Measurements from ENCODE around the gene ARHGEF7. TPM values are rescaled to one million over a fixed set of nuclear protein-coding genes. Genes with fewer than 3 reads are reported as not detected.

The ARHGEF7 gene
- total RNA-seq, 1 donor from 2014 or later: 227 TPM

DNA sequence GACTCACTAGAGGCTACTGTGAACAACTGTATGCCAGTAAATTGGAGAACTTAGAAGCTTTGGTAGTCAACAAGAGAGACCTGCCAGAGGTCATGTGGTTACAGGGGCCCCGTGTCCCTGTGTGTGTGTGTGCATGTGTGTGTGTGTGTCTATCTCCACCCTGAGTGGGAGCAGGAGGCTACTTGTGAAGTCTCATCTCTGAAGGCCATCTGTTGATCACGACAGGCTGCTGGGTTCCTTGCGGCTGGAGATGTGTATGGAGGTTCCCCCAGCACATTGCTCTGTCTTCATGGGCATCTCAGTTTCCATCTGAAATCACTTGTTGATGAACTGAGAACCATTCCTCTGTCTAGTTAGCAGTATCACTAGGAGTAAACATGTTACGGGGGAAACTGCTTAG, 147.2 kb downstream of the ARHGEF7 start:
- DNase-seq: no peak
- no peak overlapping the region for H3K27ac Mint-ChIP-seq (ENCODE audit: unreplicated experiment)
- no peak for TF ChIP-seq CTCF (IDR thresholded peaks at IDR 0.05; ENCODE audit: partially characterized antibody, unreplicated experiment)
- H3K4me3 Mint-ChIP-seq (ENCODE audit: unreplicated experiment): no peak overlapping the region
- H3K9me3 Mint-ChIP-seq (ENCODE audit: unreplicated experiment): peaks cover 11% of the 10 kb centered on the region
- peaks cover 24% of the 10 kb centered on the region for H3K4me1 Mint-ChIP-seq (ENCODE audit: low read depth, unreplicated experiment)
- peaks cover 34% of the 10 kb centered on the region for H3K36me3 Mint-ChIP-seq (ENCODE audit: unreplicated experiment)
- peaks cover 4% of the 10 kb centered on the region for H3K27me3 Mint-ChIP-seq (ENCODE audit: unreplicated experiment)

DNA sequence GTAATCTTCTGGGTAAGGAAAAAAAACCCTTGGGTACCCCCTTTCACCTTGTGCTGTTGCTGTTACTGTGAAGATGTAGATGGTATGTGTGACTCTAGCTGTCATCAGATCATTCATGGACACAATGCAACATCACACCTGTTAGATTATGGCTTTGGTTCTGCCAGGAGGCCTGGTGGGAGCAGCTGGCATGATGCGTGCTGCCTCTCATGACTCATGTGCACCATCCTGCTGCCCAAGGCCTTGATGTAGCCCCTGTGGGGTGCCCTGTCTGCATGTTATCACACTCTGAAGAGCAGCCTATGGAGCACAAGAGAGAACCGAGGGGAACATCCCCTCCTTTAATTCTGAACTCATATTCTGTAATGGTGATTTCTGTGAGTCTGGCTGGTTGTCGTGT, 147.6 kb downstream of the ARHGEF7 start:
- Mint-ChIP-seq H3K27me3 (ENCODE audit: unreplicated experiment) (peaks cover 4% of the 10 kb centered on the region), H3K9me3 (ENCODE audit: unreplicated experiment) (peaks cover 11% of the 10 kb centered on the region), H3K4me3 (ENCODE audit: unreplicated experiment) (no peak overlapping the region), H3K36me3 (ENCODE audit: unreplicated experiment) (peaks cover 34% of the 10 kb centered on the region), H3K27ac (ENCODE audit: unreplicated experiment) (no peak overlapping the region), H3K4me1 (ENCODE audit: low read depth, unreplicated experiment) (peaks cover 25% of the 10 kb centered on the region)
- DNase-seq: no peak
- no peak for TF ChIP-seq CTCF (IDR thresholded peaks at IDR 0.05; ENCODE audit: partially characterized antibody, unreplicated experiment)

DNA sequence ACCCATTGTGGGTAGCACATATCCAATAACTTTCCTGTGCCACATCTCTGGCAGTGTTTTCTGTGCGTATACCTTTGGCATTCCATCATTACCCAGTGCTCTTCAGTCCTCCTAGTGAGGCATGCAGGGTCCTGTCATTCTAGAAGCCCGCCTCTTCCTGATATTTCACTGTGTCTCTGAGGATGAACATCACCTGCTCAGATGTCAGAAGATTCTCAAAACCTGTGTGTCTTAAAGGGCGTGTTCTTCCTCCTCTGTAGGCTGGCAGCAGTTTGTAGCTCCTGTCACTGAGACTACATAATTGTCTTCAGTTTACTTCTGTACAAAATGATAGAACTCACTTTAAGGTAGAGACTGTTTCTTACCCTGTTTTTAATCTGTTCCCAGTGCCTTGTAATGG, 148.5 kb downstream of the ARHGEF7 start:
- Mint-ChIP-seq H3K4me1 (ENCODE audit: low read depth, unreplicated experiment) (peaks cover 25% of the 10 kb centered on the region), H3K36me3 (ENCODE audit: unreplicated experiment) (peaks cover 27% of the 10 kb centered on the region), H3K4me3 (ENCODE audit: unreplicated experiment) (no peak overlapping the region), H3K9me3 (ENCODE audit: unreplicated experiment) (peaks cover 11% of the 10 kb centered on the region), H3K27me3 (ENCODE audit: unreplicated experiment) (peaks cover 4% of the 10 kb centered on the region), H3K27ac (ENCODE audit: unreplicated experiment) (no peak overlapping the region)
- no peak for TF ChIP-seq CTCF (IDR thresholded peaks at IDR 0.05; ENCODE audit: partially characterized antibody, unreplicated experiment)
- no peak for DNase-seq

DNA sequence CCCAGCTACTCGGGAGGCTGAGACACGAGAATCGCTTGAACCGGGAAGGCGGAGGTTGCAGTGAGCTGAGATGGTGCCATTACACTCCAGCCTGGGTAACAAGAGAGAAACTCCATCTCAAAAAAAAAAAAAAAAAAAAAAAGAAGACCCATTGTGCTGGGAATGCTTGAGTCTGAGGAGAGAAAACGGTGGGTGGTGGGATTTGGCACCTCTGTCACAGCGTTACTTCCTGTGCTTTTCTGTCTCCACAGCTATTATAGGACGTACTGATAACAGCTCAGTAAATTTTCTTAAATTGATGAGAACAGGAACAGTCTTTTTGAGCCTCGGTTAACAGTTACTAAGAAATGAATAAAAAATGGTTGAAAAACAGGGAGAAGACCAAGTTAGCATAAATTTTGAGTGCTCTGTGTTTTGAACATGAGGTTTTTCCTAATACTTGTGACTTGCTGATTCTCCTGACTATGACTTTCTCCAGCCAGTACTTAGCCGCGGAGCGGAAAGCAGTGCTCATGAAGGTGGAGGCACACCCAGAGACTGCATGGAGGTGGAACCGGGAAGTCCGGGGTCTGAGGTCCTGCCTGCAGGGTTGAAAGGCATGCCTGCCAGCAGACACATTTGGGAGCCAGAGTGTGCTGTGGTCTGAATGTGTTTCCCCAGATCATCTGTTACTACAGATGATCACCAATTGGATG, 150.0 kb downstream of the ARHGEF7 start:
- Mint-ChIP-seq H3K27ac (ENCODE audit: unreplicated experiment) (no peak overlapping the region), H3K4me1 (ENCODE audit: low read depth, unreplicated experiment) (peaks cover 25% of the 10 kb centered on the region), H3K9me3 (ENCODE audit: unreplicated experiment) (peaks cover 7% of the 10 kb centered on the region), H3K4me3 (ENCODE audit: unreplicated experiment) (no peak overlapping the region), H3K27me3 (ENCODE audit: unreplicated experiment) (no peaks in the 10 kb centered on the region), H3K36me3 (ENCODE audit: unreplicated experiment) (peaks cover 11% of the 10 kb centered on the region)
- DNase-seq: no peak
- no peak for TF ChIP-seq CTCF (IDR thresholded peaks at IDR 0.05; ENCODE audit: partially characterized antibody, unreplicated experiment)

GRCh38 chr13:111265701-111266035, 150.6 kb downstream of the ARHGEF7 start:
- no peak for TF ChIP-seq CTCF (IDR thresholded peaks at IDR 0.05; ENCODE audit: partially characterized antibody, unreplicated experiment)
- no peaks in the 10 kb centered on the region for H3K27me3 Mint-ChIP-seq (ENCODE audit: unreplicated experiment)
- no peak overlapping the region for H3K4me3 Mint-ChIP-seq (ENCODE audit: unreplicated experiment)
- H3K36me3 Mint-ChIP-seq (ENCODE audit: unreplicated experiment): peaks cover 6% of the 10 kb centered on the region
- DNase-seq: no peak
- peaks cover 28% of the 10 kb centered on the region for H3K4me1 Mint-ChIP-seq (ENCODE audit: low read depth, unreplicated experiment)
- H3K9me3 Mint-ChIP-seq (ENCODE audit: unreplicated experiment): peaks cover 7% of the 10 kb centered on the region
- no peak overlapping the region for H3K27ac Mint-ChIP-seq (ENCODE audit: unreplicated experiment)
